Measurements from ENCODE around the gene CEP72. TPM values are rescaled to one million over a fixed set of nuclear protein-coding genes. Genes with fewer than 3 reads are reported as not detected.

The CEP72 gene
- total RNA-seq, 4 donors from 2014 or later = 2.7 to 8.6 (median 4.0) TPM

DNA sequence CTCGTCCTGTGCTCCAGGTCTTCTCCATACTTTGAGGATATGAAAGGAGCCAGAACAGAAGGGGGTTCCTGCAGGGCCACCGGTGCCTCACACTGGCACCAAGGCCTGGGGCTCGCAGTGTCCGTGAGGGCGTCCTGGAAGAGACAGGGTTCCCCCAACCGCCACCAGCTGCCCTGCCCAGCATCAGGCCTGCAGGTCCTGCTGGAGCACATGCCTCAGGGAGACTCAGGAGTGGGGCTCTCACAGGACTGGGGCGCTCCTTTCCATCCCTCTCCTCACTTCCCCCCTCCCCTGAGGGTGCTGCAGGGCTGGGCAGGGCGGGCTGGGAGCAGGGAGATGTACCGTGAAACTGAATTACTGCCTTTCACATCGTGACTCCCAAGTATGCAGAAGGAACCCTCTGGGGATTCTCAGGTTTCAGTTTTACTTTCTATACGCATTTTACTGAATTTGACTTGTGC, 31.7 kb downstream of the CEP72 start:
- H3K9me3 ChIP-seq = no peaks in the 10 kb centered on the region
- intact Hi-C loops (cut with DNase I) = no loop called here
- H3K36me3 ChIP-seq = peaks cover 0 to 93% (median 8%) of the 10 kb centered on the region in 3 donors
- no peaks in the 10 kb centered on the region for H3K4me1 ChIP-seq
- no peak for DNase-seq
- H3K27me3 ChIP-seq = no peaks in the 10 kb centered on the region
- WGBS, 2 donors = 58 to 64% methylated on average over 4 of the region's 11 CpGs
- TF ChIP-seq POLR2A (IDR thresholded peaks at IDR 0.05) = no peak
- TF ChIP-seq, protein P1, sequence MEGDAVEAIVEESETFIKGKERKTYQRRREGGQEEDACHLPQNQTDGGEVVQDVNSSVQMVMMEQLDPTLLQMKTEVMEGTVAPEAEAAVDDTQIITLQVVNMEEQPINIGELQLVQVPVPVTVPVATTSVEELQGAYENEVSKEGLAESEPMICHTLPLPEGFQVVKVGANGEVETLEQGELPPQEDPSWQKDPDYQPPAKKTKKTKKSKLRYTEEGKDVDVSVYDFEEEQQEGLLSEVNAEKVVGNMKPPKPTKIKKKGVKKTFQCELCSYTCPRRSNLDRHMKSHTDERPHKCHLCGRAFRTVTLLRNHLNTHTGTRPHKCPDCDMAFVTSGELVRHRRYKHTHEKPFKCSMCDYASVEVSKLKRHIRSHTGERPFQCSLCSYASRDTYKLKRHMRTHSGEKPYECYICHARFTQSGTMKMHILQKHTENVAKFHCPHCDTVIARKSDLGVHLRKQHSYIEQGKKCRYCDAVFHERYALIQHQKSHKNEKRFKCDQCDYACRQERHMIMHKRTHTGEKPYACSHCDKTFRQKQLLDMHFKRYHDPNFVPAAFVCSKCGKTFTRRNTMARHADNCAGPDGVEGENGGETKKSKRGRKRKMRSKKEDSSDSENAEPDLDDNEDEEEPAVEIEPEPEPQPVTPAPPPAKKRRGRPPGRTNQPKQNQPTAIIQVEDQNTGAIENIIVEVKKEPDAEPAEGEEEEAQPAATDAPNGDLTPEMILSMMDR (IDR thresholded peaks at IDR 0.05) = no peak
- no peak overlapping the region for H3K27ac ChIP-seq
- no peak overlapping the region for H3K4me3 ChIP-seq

GRCh38 chr5:644509-644908, 32.4 kb downstream of the CEP72 start:
- Histone ChIP-seq H3K36me3 (peaks cover 0 to 86% (median 5%) of the 10 kb centered on the region in 3 donors), H3K27ac (no peak overlapping the region), H3K4me1 (no peaks in the 10 kb centered on the region), H3K9me3 (no peaks in the 10 kb centered on the region), H3K4me3 (no peak overlapping the region), H3K27me3 (no peaks in the 10 kb centered on the region)
- no peak for TF ChIP-seq POLR2A (IDR thresholded peaks at IDR 0.05)
- TF ChIP-seq, protein P1 (IDR thresholded peaks at IDR 0.05) = no peak
- intact Hi-C loops (cut with DNase I) = no loop called here
- DNase-seq = no peak
- WGBS, 2 donors = 87 to 95% methylated on average over 12 to 13 of the region's 13 CpGs

DNA sequence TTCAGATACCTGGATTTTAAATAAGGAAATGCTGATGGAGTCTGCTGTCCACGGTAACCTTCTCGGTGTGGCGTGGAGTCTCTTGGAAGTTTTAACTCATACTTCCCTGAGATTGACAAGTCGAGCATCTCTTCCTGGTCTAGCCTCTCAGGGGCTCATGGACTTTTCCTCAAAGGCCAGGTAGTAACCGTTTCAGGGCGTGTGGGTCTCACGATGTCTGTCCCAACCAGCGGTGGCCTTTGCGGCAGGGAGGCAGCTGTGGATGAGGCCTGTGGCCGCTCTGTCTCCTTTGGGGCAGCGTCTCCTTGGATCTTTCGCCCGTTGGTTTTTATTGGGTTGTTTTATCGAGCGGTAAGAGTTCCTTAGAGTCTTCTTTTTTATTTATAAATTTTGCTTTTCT, 32.8 kb downstream of the CEP72 start:
- H3K4me3 ChIP-seq = no peak overlapping the region
- no peak overlapping the region for H3K27ac ChIP-seq
- no peaks in the 10 kb centered on the region for H3K9me3 ChIP-seq
- 94 to 95% methylated on average over 15 of the region's 15 CpGs for WGBS, 2 donors
- TF ChIP-seq, protein P1 (IDR thresholded peaks at IDR 0.05) = no peak
- no peak for TF ChIP-seq POLR2A (IDR thresholded peaks at IDR 0.05)
- H3K36me3 ChIP-seq = peaks cover 0 to 82% (median 5%) of the 10 kb centered on the region in 3 donors
- no peak for DNase-seq
- intact Hi-C loops (cut with DNase I) = no loop called here
- no peaks in the 10 kb centered on the region for H3K27me3 ChIP-seq
- H3K4me1 ChIP-seq = no peaks in the 10 kb centered on the region

DNA sequence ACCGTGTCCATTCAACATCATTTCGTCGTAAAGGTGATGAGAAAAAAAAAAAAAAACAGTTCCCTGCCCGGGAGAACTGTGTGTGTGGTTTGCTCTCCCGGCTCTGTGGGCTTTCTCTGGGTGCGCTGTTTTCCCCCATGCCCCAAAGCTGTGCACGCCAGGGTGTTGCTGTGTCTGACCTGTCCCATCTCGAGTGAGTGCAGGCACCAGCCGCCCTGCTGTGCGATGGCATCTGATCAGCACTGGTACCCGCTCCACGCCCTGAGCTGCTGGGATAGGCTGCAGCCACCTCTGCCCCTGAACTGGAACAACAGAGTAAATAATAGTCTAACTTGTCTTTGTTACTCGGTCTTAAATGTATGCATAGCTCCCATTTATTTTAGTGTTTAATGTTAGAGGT, 33.3 kb downstream of the CEP72 start:
- Histone ChIP-seq H3K27ac (no peak overlapping the region), H3K36me3 (peaks cover 0 to 77% (median 2%) of the 10 kb centered on the region in 3 donors), H3K27me3 (no peaks in the 10 kb centered on the region), H3K9me3 (no peaks in the 10 kb centered on the region), H3K4me3 (no peak overlapping the region), H3K4me1 (no peaks in the 10 kb centered on the region)
- DNase-seq = no peak
- intact Hi-C loops (cut with DNase I) = no loop called here
- WGBS, 2 donors = 89 to 94% methylated on average over 10 to 13 of the region's 13 CpGs
- no peak for TF ChIP-seq POLR2A (IDR thresholded peaks at IDR 0.05)
- TF ChIP-seq, protein P1 (IDR thresholded peaks at IDR 0.05) = no peak

DNA sequence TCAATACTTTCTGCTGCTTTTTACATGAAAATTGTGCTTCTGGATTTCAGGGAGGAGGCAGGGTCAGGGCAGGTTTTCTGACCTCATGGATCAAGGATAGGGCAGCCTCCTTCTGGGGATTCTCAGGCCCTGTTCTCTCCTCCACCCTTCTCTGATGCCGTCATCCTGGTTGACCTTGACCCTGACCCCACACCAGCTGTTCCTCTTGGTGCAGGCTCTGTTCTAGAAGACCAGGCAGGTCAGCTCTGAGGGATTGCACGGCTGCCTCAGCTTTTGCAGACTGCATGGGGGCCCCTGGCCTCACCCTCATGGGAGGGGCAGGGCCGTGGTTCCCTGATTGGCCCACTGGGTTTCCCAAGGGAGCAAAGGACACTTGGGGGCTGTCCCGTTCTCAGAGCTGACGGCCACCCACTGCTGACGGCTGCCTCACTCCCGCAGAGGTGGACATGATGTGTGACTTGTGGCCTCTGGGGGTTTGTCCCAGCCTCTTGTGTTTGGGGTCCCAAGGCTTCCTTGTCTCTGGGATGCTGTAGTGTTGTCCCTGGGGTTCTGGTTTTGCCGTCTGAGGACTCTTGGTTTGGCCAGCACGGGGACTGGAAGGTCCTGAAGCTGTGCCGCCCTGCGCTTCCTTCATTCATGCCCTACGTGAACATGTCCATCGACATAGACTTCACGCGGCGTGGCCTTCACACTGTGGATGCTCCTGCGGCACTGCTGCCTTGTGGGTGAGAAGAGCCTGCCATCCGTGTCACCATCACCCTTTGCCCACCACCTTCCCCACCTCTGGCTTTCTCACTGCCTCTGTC, 34.5 kb downstream of the CEP72 start:
- H3K4me1 ChIP-seq = no peaks in the 10 kb centered on the region
- DNase-seq = no peak

More for the DNA sequence above, 34.5 kb downstream of the CEP72 start:
- TF ChIP-seq POLR2A (IDR thresholded peaks at IDR 0.05) = no peak
- TF ChIP-seq, protein P1 (IDR thresholded peaks at IDR 0.05) = no peak
- 96 to 97% methylated on average over 5 to 15 of the region's 18 CpGs for WGBS, 2 donors
- Histone ChIP-seq H3K36me3 (peaks cover 0 to 69% (median 0%) of the 10 kb centered on the region in 3 donors), H3K4me3 (no peak overlapping the region), H3K27me3 (no peaks in the 10 kb centered on the region), H3K9me3 (no peaks in the 10 kb centered on the region), H3K27ac (no peak overlapping the region)
- intact Hi-C loops (cut with DNase I) = no loop called here
